Prostate gland (tissue), 2 donors: Measurements from ENCODE around the gene PDE8A. TPM values are rescaled to one million over a fixed set of nuclear protein-coding genes. Genes with fewer than 3 reads are reported as not detected.

ENCODE experiments used
- DNase-seq: peaks from one replicate; pipeline ENCODE4 v3.0.0-alpha.2; 2019; ENCODE audit warnings: low spot score
- H3K27ac ChIP-seq, 2 donors: fragments of 200-600 bp; sonication (generic); 2 replicates each; pipeline ENCODE4 v1.5.1; 2017 to 2019
- H3K27me3 ChIP-seq: fragments of 200-600 bp; sonication (generic); replicated peaks from 2 replicates; pipeline ENCODE4 v1.5.1; 2019; ENCODE audit not compliant: insufficient read depth
- H3K36me3 ChIP-seq, 2 donors: fragments of 200-600 bp; sonication (generic); 1 replicate in 1 of 2; 2 replicates in 1 of 2; pipeline versions ENCODE4 v1.5.1 to v1.8.1; 2017 to 2019
- H3K4me1 ChIP-seq: fragments of 200-600 bp; sonication (generic); replicated peaks from 2 replicates; pipeline ENCODE4 v1.5.1; 2019
- H3K4me3 ChIP-seq, 2 donors: fragments of 200-600 bp; sonication (generic); 2 replicates each; pipeline ENCODE4 v1.5.1; 2017 to 2019
- H3K9me3 ChIP-seq: fragments of 200-600 bp; sonication (generic); 2 replicates; pipeline ENCODE4 v1.5.1; 2017
- CTCF ChIP-seq, 4 experiments: fragments of 200-600 bp in 2 of 4; fragments of 450-650 bp in 2 of 4; sonication (generic) in 2 of 4; IDR thresholded peaks; 1 replicate in 3 of 4; 2 replicates in 1 of 4; pipeline ENCODE4 v1.5.1; 2016 to 2019; ENCODE audit warnings: antibody characterized with exemption in 4 of 4, mild to moderate bottlenecking in 2 of 4, moderate library complexity in 2 of 4
- POLR2A ChIP-seq: fragments of 450-650 bp; IDR thresholded peaks from one replicate; pipeline ENCODE4 v1.6.1; 2016; ENCODE audit warnings: antibody characterized with exemption, mild to moderate bottlenecking
- POLR2AphosphoS5 ChIP-seq: sonication (generic); formaldehyde crosslinking; IDR thresholded peaks from one replicate; pipeline ENCODE4 v1.6.1; 2017; ENCODE audit warnings: antibody characterized with exemption
- WGBS: methylation state at CpG from one replicate; pipeline ENCODE4 v1.1.5; 2018; 5-methylcytosine and 5-hydroxymethylcytosine counted together
- intact Hi-C: fragments of 100-400 bp; cut with DNase I; formaldehyde crosslinking; loops from one replicate; pipeline ENCODE4 v1.14.2; 2022
- total RNA-seq, 2 donors: library from RNA; depleted of rRNA; stranded (reverse); fragments of >200 nt; gene quantifications; one replicate each; pipeline ENCODE4 v1.1.0, GENCODE V29; 2016

Gene PDE8A
- total RNA-seq, 2 donors from 2014 or later = 28.3 to 52.7 TPM

- no peaks in the 10 kb centered on the region for H3K9me3 ChIP-seq
- H3K36me3 ChIP-seq = no peaks in the 10 kb centered on the region
- intact Hi-C loops = no loop called here
- DNase-seq = no peak
- no peak overlapping the region for H3K27ac ChIP-seq
- TF ChIP-seq CTCF (IDR thresholded peaks at IDR 0.05) (no peak), POLR2AphosphoS5 (no peak), POLR2A (no peak)
- H3K27me3 ChIP-seq = no peaks in the 10 kb centered on the region
- WGBS = 55% methylated on average over 2 of the region's 2 CpGs
- H3K4me1 ChIP-seq = no peaks in the 10 kb centered on the region
- no peak overlapping the region for H3K4me3 ChIP-seq
These were observed 160.7 kb downstream of the PDE8A start for GRCh38 chr15:85142312-85142711.

GRCh38 chr15:85149465-85150129, 167.9 kb downstream of the PDE8A start:
- Histone ChIP-seq H3K4me3 (no peak overlapping the region), H3K27me3 (no peaks in the 10 kb centered on the region), H3K4me1 (no peaks in the 10 kb centered on the region), H3K36me3 (no peaks in the 10 kb centered on the region), H3K9me3 (no peaks in the 10 kb centered on the region), H3K27ac (no peak overlapping the region)
- TF ChIP-seq POLR2A = no peak
- no peak for TF ChIP-seq POLR2AphosphoS5
- TF ChIP-seq CTCF (IDR thresholded peaks at IDR 0.05) = no peak
- intact Hi-C loops = no loop called here
- 62% methylated on average over 5 of the region's 5 CpGs for WGBS
- DNase-seq = no peak

- no peaks in the 10 kb centered on the region for H3K4me1 ChIP-seq
- H3K36me3 ChIP-seq = no peaks in the 10 kb centered on the region
- no peak for DNase-seq
- no peak overlapping the region for H3K4me3 ChIP-seq
- 53% methylated on average over 2 of the region's 2 CpGs for WGBS
- no peak for TF ChIP-seq POLR2AphosphoS5
- TF ChIP-seq POLR2A = no peak
- TF ChIP-seq CTCF (IDR thresholded peaks at IDR 0.05) = no peak
- H3K27me3 ChIP-seq = no peaks in the 10 kb centered on the region
- no peaks in the 10 kb centered on the region for H3K9me3 ChIP-seq
- no peak overlapping the region for H3K27ac ChIP-seq
- intact Hi-C loops = no loop called here
These were observed 168.4 kb downstream of the PDE8A start for GRCh38 chr15:85150130-85150480.

- TF ChIP-seq CTCF (IDR thresholded peaks at IDR 0.05) (no peak), POLR2A (no peak), POLR2AphosphoS5 (no peak)
- Histone ChIP-seq H3K4me1 (no peaks in the 10 kb centered on the region), H3K27me3 (no peaks in the 10 kb centered on the region), H3K9me3 (no peaks in the 10 kb centered on the region), H3K27ac (no peak overlapping the region), H3K36me3 (no peaks in the 10 kb centered on the region), H3K4me3 (no peak overlapping the region)
- intact Hi-C loops = no loop called here
- WGBS = 85% methylated on average over 7 of the region's 7 CpGs
- no peak for DNase-seq
These were observed 169.5 kb downstream of the PDE8A start for GRCh38 chr15:85151145-85151544.

- no peaks in the 10 kb centered on the region for H3K9me3 ChIP-seq
- WGBS = 96% methylated on average over 3 of the region's 3 CpGs
- no peaks in the 10 kb centered on the region for H3K36me3 ChIP-seq
- no peak for TF ChIP-seq POLR2A
- TF ChIP-seq CTCF (IDR thresholded peaks at IDR 0.05) = no peak
- TF ChIP-seq POLR2AphosphoS5 = no peak
- H3K27ac ChIP-seq = no peak overlapping the region
- no peaks in the 10 kb centered on the region for H3K4me1 ChIP-seq
- H3K4me3 ChIP-seq = no peak overlapping the region
- intact Hi-C loops = no loop called here
- H3K27me3 ChIP-seq = no peaks in the 10 kb centered on the region
- DNase-seq = no peak
These were observed 170.2 kb downstream of the PDE8A start for GRCh38 chr15:85151861-85152260.
